Endometrial microvascular endothelial cells (primary cell): ENCODE measurements around the gene TMEM272. TPM values are rescaled to one million over a fixed set of nuclear protein-coding genes. Genes with fewer than 3 reads are reported as not detected.

ENCODE experiments used
- in situ Hi-C: cut with HindIII; loops from 2 replicates; pipeline ENCODE4 v1.10.0; 2017; ENCODE audit warnings: low sequenced_read_pairs, low pct_unique_long_range_greater_than_20kb; ENCODE audit errors: inconsistent ontology term
- total RNA-seq: library from RNA; depleted of rRNA; stranded (reverse); fragments of >200 nt; gene quantifications from one replicate; pipeline ENCODE4 v1.2.3, GENCODE V29; 2015; ENCODE audit errors: inconsistent ontology term

Gene TMEM272
- total RNA-seq, 1 donor from 2014 or later, result not detected

GRCh38 chr13:51856998-51857397 is 12.0 kb upstream of the TMEM272 start:
- in situ Hi-C loops, result no loop called here

- in situ Hi-C loops, result no loop called here
Observed at GRCh38 chr13:51856027-51856736, 11.2 kb upstream of the TMEM272 start.

GRCh38 chr13:51849145-51850101 is 4.4 kb upstream of the TMEM272 start:
- in situ Hi-C loops, result no loop called here

- in situ Hi-C loops, result no loop called here
Observed at GRCh38 chr13:51848674-51849073, 3.7 kb upstream of the TMEM272 start.

- in situ Hi-C loops, result no loop called here
Observed at GRCh38 chr13:51846756-51847155, 1.8 kb upstream of the TMEM272 start.

GRCh38 chr13:51845574-51846318 is 769 bp upstream of the TMEM272 start:
- in situ Hi-C loops, result no loop called here

GRCh38 chr13:51843529-51843928 is 1.4 kb downstream of the TMEM272 start:
- in situ Hi-C loops, result no loop called here

GRCh38 chr13:51841732-51842131 is 3.2 kb downstream of the TMEM272 start:
- in situ Hi-C loops, result no loop called here

- in situ Hi-C loops, result no loop called here
Observed at GRCh38 chr13:51840917-51841316, 4.1 kb downstream of the TMEM272 start.

GRCh38 chr13:51839711-51840540 is 5.1 kb downstream of the TMEM272 start:
- in situ Hi-C loops, result no loop called here

- in situ Hi-C loops, result no loop called here
Observed at GRCh38 chr13:51838240-51838846, 6.6 kb downstream of the TMEM272 start.

- in situ Hi-C loops, result no loop called here
Observed at GRCh38 chr13:51837016-51837415, 8.0 kb downstream of the TMEM272 start.

- in situ Hi-C loops, result no loop called here
Observed at GRCh38 chr13:51834581-51835171, 10.3 kb downstream of the TMEM272 start.

GRCh38 chr13:51833980-51834379 is 11.0 kb downstream of the TMEM272 start:
- in situ Hi-C loops, result no loop called here

GRCh38 chr13:51832471-51833152 is 12.4 kb downstream of the TMEM272 start:
- in situ Hi-C loops, result no loop called here

GRCh38 chr13:51831519-51831918 is 13.5 kb downstream of the TMEM272 start:
- in situ Hi-C loops, result no loop called here

GRCh38 chr13:51829568-51829899 is 15.4 kb downstream of the TMEM272 start:
- in situ Hi-C loops, result no loop called here
